Transverse colon (tissue), 4 donors: ENCODE results near the gene GRB2. TPM values are rescaled to one million over a fixed set of nuclear protein-coding genes. Genes with fewer than 3 reads are reported as not detected.

Experiments
- DNase-seq: peaks from one replicate; pipeline ENCODE4 v3.0.0-alpha.2; 2019
- H3K27ac ChIP-seq, 4 donors: fragments of 200-600 bp; sonication (generic); 2 replicates each; pipeline ENCODE4 v1.5.1; 2016 to 2018; ENCODE audit warnings: inconsistent platforms in 4 of 4
- H3K27me3 ChIP-seq: fragments of 200-600 bp; sonication (generic); 2 replicates; pipeline ENCODE4 v1.5.1; 2017; ENCODE audit warnings: inconsistent platforms
- H3K36me3 ChIP-seq, 4 donors: fragments of 200-600 bp; sonication (generic); 2 replicates each; pipeline ENCODE4 v1.5.1; 2017 to 2019; ENCODE audit warnings: inconsistent platforms in 4 of 4
- H3K4me1 ChIP-seq, 4 donors: fragments of 200-600 bp; sonication (generic); 2 replicates each; pipeline ENCODE4 v1.5.1; 2017 to 2020; ENCODE audit warnings: inconsistent platforms in 4 of 4
- H3K4me3 ChIP-seq, 4 donors: fragments of 200-600 bp; sonication (generic); 1 replicate in 1 of 4; 2 replicates in 3 of 4; pipeline versions ENCODE4 v1.5.1 to v1.6.1; 2017 to 2019; ENCODE audit warnings: inconsistent platforms in 4 of 4
- H3K9me3 ChIP-seq, 2 donors: fragments of 200-600 bp; sonication (generic); 2 replicates each; pipeline ENCODE4 v1.5.1; 2017 to 2019; ENCODE audit warnings: inconsistent platforms in 2 of 2
- CTCF ChIP-seq, 5 experiments: fragments of 200-600 bp in 3 of 5; fragments of 450-650 bp in 2 of 5; sonication (generic) in 3 of 5; IDR thresholded peaks; 1 replicate in 2 of 5; 2 replicates in 3 of 5; pipeline ENCODE4 v1.5.1; 2016 to 2017; ENCODE audit warnings: antibody characterized with exemption in 5 of 5, inconsistent platforms in 3 of 5, mild to moderate bottlenecking in 2 of 5, moderate library complexity in 1 of 5
- EP300 ChIP-seq: sonication (generic); formaldehyde crosslinking; IDR thresholded peaks from one replicate; pipeline ENCODE4 v1.6.1; 2017; ENCODE audit warnings: antibody characterized with exemption, low read depth
- POLR2A ChIP-seq: fragments of 450-650 bp; IDR thresholded peaks from one replicate; pipeline ENCODE4 v1.6.1; 2016; ENCODE audit warnings: antibody characterized with exemption, mild to moderate bottlenecking, moderate library complexity
- POLR2AphosphoS5 ChIP-seq, 3 donors: sonication (generic); formaldehyde crosslinking; IDR thresholded peaks; one replicate each; pipeline ENCODE4 v1.6.1; 2016; ENCODE audit warnings: antibody characterized with exemption in 3 of 3
- WGBS, 2 donors: methylation state at CpG; one replicate each; pipeline ENCODE4 v1.1.5; 2018; ENCODE audit warnings: low coverage in 1 of 2; 5-methylcytosine and 5-hydroxymethylcytosine counted together
- in situ Hi-C, 4 donors: fragments of 200-750 bp; cut with MboI; loops; one replicate each; pipeline versions ENCODE4 v1.15.0 to v1.15.1; 2017; ENCODE audit warnings: low sequenced_read_pairs in 3 of 4, low pct_ligation_motif_present in 1 of 4, low pct_unique_long_range_greater_than_20kb in 1 of 4
- intact Hi-C: fragments of 100-400 bp; cut with DNase I; formaldehyde crosslinking; loops from one replicate; pipeline ENCODE4 v1.15.1; 2023; ENCODE audit warnings: low total_unique reads
- total RNA-seq, 4 donors: library from RNA; depleted of rRNA; stranded (reverse); fragments of >200 nt; gene quantifications; one replicate each; pipeline ENCODE4 v1.1.0, GENCODE V29; 2016

The GRB2 gene
- total RNA-seq, 4 donors from 2014 or later: 105 to 183 (median 136) TPM

- Histone ChIP-seq H3K27ac (peak overlapping the region; percentile 21 to 76 (median 44)), H3K9me3 (no peaks in the 10 kb centered on the region), H3K27me3 (no peaks in the 10 kb centered on the region), H3K36me3 (peaks cover 0 to 10% (median 4%) of the 10 kb centered on the region in 4 donors), H3K4me1 (peaks cover 0 to 14% (median under 1%) of the 10 kb centered on the region in 4 donors), H3K4me3 (no peak overlapping the region)
- intact Hi-C loops: no loop called here
- DNase-seq: no peak
- in situ Hi-C loops: loop anchor here in 2 of 4 donors (25.0 kb wide), 1 partner anchor 94 kb away; the partner anchor contains the start of gene GRB2 (in 2 of the 2)
- no peak for TF ChIP-seq POLR2A
- TF ChIP-seq CTCF (IDR thresholded peaks at IDR 0.05): no peak
- TF ChIP-seq POLR2AphosphoS5 (IDR thresholded peaks at IDR 0.05): no peak
- TF ChIP-seq EP300: no peak
- WGBS, 2 donors: 81 to 90% methylated on average over 6 to 10 of the region's 10 CpGs
Measured at GRCh38 chr17:75318211-75318610, 87.3 kb downstream of the GRB2 start.

- Histone ChIP-seq H3K36me3 (peaks cover 0 to 10% (median 4%) of the 10 kb centered on the region in 4 donors), H3K27ac (peak overlapping the region; percentile 21 to 76 (median 44)), H3K4me3 (no peak overlapping the region), H3K27me3 (no peaks in the 10 kb centered on the region), H3K9me3 (no peaks in the 10 kb centered on the region), H3K4me1 (peaks cover 0 to 12% (median 0%) of the 10 kb centered on the region in 4 donors)
- intact Hi-C loops: no loop called here
- in situ Hi-C loops: loop anchor here in 2 of 4 donors (25.0 kb wide), 1 partner anchor 95 kb away; the partner anchor contains the start of gene GRB2 (in 2 of the 2)
- WGBS, 2 donors: 64 to 69% methylated on average over 6 to 11 of the region's 11 CpGs
- TF ChIP-seq EP300 (no peak), POLR2AphosphoS5 (IDR thresholded peaks at IDR 0.05) (no peak), POLR2A (no peak), CTCF (IDR thresholded peaks at IDR 0.05) (no peak)
- peak; percentile 65 for DNase-seq
Measured at GRCh38 chr17:75317671-75318070, 87.8 kb downstream of the GRB2 start.

GRCh38 chr17:75316253-75316652 lies 89.2 kb downstream of the GRB2 start:
- Histone ChIP-seq H3K9me3 (no peaks in the 10 kb centered on the region), H3K36me3 (peaks cover 0 to 10% (median 2%) of the 10 kb centered on the region in 4 donors), H3K4me1 (peaks cover 0 to 12% (median 0%) of the 10 kb centered on the region in 4 donors), H3K4me3 (no peak overlapping the region), H3K27ac (peak overlapping the region; percentile 22 to 91 (median 60)), H3K27me3 (no peaks in the 10 kb centered on the region)
- WGBS, 2 donors: 76% methylated on average over 5 of the region's 5 CpGs; no CpG with 5 or more reads in 1 of the 2 donors
- intact Hi-C loops: no loop called here
- no peak for DNase-seq
- in situ Hi-C loops: loop anchor here in 2 of 4 donors (25.0 kb wide), 1 partner anchor 96 kb away; the partner anchor contains the start of gene GRB2 (in 2 of the 2)
- no peak for TF ChIP-seq POLR2A
- TF ChIP-seq POLR2AphosphoS5 (IDR thresholded peaks at IDR 0.05): no peak
- no peak for TF ChIP-seq EP300
- TF ChIP-seq CTCF (IDR thresholded peaks at IDR 0.05): no peak

GRCh38 chr17:75315541-75316243 lies 89.8 kb downstream of the GRB2 start:
- no peaks in the 10 kb centered on the region for H3K9me3 ChIP-seq
- peaks cover 0 to 12% (median under 1%) of the 10 kb centered on the region in 4 donors for H3K4me1 ChIP-seq
- no peaks in the 10 kb centered on the region for H3K27me3 ChIP-seq
- DNase-seq: no peak
- intact Hi-C loops (no loop called here), in situ Hi-C loops (loop anchor here in 2 of 4 donors (25.0 kb wide), 1 partner anchor 97 kb away; the partner anchor contains the start of gene GRB2 (in 2 of the 2))
- TF ChIP-seq POLR2A (no peak), POLR2AphosphoS5 (IDR thresholded peaks at IDR 0.05) (no peak), CTCF (IDR thresholded peaks at IDR 0.05) (no peak), EP300 (no peak)
- peak overlapping the region; percentile 22 to 91 (median 60) for H3K27ac ChIP-seq
- H3K36me3 ChIP-seq: peaks cover 0 to 10% (median 2%) of the 10 kb centered on the region in 4 donors
- H3K4me3 ChIP-seq: no peak overlapping the region
- 49 to 76% methylated on average over 4 to 15 of the region's 19 CpGs for WGBS, 2 donors
